ENCODE measurements around the gene SERBP1.

DNA sequence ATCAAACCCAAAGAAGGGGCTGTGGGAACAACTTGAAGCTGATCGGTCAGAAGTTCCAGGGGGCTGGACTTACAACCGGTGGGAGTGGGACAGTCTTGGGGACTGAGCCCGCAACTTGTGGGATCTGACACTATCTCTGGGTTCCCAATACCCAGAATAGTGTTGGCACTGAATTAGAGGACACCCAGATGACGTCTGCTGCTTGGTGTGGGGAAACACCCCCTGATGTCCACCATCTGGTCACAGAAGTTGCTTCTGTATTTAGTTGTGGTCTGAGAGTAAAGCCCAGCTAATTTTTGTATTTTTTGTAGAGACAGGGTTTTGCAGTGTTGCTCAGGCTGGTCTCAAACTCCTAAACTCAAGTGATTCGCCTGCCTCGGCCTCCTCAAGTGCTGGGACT is 28.8 kb downstream of the SERBP1 start:
- TF ChIP-seq, protein P1, sequence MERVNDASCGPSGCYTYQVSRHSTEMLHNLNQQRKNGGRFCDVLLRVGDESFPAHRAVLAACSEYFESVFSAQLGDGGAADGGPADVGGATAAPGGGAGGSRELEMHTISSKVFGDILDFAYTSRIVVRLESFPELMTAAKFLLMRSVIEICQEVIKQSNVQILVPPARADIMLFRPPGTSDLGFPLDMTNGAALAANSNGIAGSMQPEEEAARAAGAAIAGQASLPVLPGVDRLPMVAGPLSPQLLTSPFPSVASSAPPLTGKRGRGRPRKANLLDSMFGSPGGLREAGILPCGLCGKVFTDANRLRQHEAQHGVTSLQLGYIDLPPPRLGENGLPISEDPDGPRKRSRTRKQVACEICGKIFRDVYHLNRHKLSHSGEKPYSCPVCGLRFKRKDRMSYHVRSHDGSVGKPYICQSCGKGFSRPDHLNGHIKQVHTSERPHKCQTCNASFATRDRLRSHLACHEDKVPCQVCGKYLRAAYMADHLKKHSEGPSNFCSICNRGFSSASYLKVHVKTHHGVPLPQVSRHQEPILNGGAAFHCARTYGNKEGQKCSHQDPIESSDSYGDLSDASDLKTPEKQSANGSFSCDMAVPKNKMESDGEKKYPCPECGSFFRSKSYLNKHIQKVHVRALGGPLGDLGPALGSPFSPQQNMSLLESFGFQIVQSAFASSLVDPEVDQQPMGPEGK (CRISPR knock-in tag; IDR thresholded peaks at IDR 0.05; ENCODE audit: borderline replicate concordance) = no peak
- TF ChIP-seq, protein P2, sequence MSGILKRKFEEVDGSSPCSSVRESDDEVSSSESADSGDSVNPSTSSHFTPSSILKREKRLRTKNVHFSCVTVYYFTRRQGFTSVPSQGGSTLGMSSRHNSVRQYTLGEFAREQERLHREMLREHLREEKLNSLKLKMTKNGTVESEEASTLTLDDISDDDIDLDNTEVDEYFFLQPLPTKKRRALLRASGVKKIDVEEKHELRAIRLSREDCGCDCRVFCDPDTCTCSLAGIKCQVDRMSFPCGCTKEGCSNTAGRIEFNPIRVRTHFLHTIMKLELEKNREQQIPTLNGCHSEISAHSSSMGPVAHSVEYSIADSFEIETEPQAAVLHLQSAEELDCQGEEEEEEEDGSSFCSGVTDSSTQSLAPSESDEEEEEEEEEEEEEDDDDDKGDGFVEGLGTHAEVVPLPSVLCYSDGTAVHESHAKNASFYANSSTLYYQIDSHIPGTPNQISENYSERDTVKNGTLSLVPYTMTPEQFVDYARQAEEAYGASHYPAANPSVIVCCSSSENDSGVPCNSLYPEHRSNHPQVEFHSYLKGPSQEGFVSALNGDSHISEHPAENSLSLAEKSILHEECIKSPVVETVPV (CRISPR knock-in tag; IDR thresholded peaks at IDR 0.05) = no peak
- TF ChIP-seq, protein P3, sequence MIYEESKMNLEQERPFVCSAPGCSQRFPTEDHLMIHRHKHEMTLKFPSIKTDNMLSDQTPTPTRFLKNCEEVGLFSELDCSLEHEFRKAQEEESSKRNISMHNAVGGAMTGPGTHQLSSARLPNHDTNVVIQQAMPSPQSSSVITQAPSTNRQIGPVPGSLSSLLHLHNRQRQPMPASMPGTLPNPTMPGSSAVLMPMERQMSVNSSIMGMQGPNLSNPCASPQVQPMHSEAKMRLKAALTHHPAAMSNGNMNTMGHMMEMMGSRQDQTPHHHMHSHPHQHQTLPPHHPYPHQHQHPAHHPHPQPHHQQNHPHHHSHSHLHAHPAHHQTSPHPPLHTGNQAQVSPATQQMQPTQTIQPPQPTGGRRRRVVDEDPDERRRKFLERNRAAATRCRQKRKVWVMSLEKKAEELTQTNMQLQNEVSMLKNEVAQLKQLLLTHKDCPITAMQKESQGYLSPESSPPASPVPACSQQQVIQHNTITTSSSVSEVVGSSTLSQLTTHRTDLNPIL (CRISPR knock-in tag; IDR thresholded peaks at IDR 0.05; ENCODE audit: low read depth) = no peak
- TF ChIP-seq ZFP30 (CRISPR knock-in tag; IDR thresholded peaks at IDR 0.05) (no peak), ZFP3 (CRISPR knock-in tag; IDR thresholded peaks at IDR 0.05) (no peak), ARNTL (CRISPR knock-in tag; IDR thresholded peaks at IDR 0.05; ENCODE audit: borderline replicate concordance, low read depth) (no peak), GLIS3 (CRISPR knock-in tag; IDR thresholded peaks at IDR 0.05) (no peak), PPARA (CRISPR knock-in tag; IDR thresholded peaks at IDR 0.05; ENCODE audit: borderline replicate concordance) (no peak), ZNF565 (CRISPR knock-in tag; conservative IDR thresholded peaks at IDR 0.05; ENCODE audit: low read depth) (no peak), TOX (CRISPR knock-in tag; IDR thresholded peaks at IDR 0.05; ENCODE audit: borderline replicate concordance) (no peak), SNAI2 (CRISPR knock-in tag; IDR thresholded peaks at IDR 0.05) (no peak)
- TF ChIP-seq, protein P4, sequence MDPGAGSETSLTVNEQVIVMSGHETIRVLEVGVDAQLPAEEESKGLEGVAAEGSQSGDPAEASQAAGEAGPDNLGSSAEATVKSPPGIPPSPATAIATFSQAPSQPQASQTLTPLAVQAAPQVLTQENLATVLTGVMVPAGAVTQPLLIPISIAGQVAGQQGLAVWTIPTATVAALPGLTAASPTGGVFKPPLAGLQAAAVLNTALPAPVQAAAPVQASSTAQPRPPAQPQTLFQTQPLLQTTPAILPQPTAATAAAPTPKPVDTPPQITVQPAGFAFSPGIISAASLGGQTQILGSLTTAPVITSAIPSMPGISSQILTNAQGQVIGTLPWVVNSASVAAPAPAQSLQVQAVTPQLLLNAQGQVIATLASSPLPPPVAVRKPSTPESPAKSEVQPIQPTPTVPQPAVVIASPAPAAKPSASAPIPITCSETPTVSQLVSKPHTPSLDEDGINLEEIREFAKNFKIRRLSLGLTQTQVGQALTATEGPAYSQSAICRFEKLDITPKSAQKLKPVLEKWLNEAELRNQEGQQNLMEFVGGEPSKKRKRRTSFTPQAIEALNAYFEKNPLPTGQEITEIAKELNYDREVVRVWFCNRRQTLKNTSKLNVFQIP (CRISPR knock-in tag; IDR thresholded peaks at IDR 0.05; ENCODE audit: borderline replicate concordance, low read depth) = no peak
